Effector CD8-positive, alpha-beta T cell (primary cell): Measurements from ENCODE around the gene SEC14L1.
"Not testable (repeated sequence)": the region's sequence is repeated elsewhere in the genome, so short reads cannot be mapped to it uniquely, and the experiment has no call there.

ENCODE experiments used
- DNase-seq: peaks from one replicate; lab custom pipeline; 2025; lab: John Stamatoyannopoulos, UW

The SEC14L1 gene

GRCh38 chr17:77237232-77238008, 96.7 kb downstream of the SEC14L1 start:
- no peak for DNase-seq

- no peak for DNase-seq
Observed at GRCh38 chr17:77240976-77241375, 100.2 kb downstream of the SEC14L1 start.

DNA sequence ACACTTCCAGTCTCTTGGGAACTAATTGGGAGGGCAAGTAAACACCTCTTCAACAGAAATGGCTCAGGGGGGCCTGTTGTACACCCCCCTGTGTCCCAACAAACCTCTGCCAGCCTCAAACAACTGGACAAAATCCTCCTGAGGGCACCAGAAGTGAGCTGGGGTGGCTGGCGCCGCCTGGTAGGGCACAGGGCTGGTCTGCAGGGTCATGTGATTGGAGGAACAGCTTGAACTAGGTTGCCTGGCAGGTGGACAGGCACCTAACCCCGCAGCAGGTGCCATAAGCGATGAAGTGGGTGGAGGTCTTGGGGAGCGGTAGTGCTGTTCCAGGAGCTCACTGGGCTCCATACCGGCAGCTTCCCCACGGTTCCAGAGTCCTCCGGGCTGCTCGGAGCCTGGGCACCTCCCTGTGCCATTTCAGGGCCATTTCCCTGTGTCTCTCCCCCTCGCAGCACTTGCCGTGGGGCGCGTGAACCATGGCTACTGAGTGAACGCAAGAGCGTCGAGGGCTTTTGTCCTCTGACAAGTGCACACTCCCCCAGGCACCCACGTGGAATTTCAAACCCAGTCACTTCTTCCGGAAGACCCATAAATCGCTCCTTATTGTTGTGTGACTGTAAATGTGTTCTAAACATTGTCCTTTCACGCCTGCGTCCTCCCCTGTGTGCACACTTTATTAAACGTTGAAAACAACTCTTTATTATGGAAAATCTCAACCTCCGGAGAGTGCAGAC, 101.5 kb downstream of the SEC14L1 start:
- no peak for DNase-seq

DNA sequence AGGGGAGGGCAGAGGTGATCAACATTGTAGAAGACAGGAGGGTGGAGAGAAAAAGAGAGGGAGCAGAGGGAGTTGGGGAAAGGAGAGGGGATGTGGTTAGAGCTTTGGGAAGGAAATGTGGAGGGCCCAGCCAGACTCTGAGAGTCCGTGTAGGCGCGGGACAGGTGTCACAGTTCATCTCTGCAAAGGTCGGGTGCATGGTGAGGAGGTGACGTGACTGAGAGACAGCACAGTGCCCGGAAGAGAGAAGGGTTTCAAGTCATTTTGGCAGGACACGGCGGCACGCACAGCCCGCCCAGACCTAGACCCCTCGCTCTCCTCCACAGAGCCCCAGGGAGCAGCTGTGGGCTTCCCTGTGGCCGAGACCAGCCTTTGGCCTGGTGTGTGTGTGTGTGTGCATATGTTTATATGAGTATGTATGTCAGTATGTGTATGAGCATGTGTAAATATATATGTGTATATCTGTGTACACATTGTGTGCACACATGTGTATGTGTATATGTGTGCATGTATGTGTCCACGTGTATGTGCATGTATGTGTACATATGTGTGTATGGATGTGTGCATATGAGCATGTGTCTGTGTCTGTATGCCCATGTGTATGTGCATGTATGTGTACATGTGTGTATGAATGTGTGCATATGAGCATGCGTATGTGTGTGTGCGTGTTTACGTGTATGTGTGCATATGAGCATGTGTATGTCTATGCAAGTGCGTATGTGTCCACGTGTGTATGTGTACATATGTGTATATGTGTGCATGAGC, 104.6 kb downstream of the SEC14L1 start:
- no peak for DNase-seq

DNA sequence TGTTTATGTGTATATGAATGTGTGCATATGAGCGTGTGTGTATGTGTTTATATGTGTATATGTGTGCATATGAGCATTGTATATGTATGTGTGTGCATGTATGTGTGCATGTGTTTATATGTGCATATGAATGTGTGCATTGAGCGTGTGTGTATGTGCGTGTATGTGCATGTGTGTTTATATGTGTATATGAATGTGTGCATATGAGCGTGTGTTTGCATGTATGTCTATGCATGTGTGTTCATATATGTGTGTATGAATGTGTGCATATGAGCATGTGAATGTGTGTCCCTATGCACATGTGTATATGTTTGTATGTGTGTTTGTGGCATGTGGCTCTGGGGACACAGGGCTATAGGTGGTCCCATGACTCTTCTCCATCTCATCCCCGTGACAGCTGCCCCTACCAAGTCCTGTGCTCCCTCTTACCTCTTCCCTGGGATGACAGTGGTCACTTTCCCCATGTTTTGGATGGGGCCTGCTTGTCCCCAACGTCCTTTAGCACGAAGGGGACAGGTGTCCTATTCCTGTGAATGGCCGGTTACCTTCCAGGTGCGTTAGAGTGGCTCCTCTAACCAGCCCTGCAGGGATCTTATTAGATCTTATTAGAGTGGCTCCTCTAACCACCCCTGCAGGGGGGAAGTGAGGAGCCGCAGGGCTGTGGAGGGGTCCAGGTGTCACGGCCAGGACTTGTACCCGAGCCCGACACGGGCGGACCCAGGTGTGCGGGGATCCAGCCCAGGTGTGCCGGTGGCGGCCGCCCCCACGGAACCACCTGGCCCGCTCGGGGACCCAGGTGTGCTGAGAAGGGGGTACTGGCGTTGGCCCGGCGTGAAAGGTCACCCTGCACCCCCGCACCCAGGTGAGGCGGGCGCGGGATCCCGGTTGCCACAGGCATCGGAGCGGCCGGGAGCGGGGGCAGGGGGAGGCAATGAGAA, 105.6 kb downstream of the SEC14L1 start:
- DNase-seq, result no peak

- peak; percentile 85 for DNase-seq
Observed at GRCh38 chr17:77247048-77247541, 106.3 kb downstream of the SEC14L1 start.

DNA sequence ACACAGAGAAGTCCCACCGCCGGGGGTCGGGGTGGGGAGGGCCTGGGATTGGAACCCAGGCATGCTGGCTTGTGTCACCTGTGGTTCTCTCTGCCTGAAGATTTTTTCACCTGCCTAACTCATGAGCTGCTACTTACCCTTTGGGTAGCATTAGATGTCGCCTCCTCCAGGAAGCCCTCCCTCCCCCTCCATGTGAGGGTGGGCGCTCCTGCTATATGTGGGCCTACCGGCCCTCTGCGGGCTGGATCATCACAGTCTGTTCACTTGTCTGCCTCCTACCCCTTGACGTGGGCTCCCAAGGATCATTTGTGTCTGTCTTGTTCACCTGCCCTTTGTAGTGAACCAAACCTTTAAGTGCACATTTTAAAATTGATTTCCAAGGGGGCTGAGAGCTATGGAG, 106.8 kb downstream of the SEC14L1 start:
- DNase-seq, result no peak

GRCh38 chr17:77248216-77249114, 107.7 kb downstream of the SEC14L1 start:
- no peak for DNase-seq

- DNase-seq, result no peak
Observed at GRCh38 chr17:77251622-77252183, 110.9 kb downstream of the SEC14L1 start.

DNA sequence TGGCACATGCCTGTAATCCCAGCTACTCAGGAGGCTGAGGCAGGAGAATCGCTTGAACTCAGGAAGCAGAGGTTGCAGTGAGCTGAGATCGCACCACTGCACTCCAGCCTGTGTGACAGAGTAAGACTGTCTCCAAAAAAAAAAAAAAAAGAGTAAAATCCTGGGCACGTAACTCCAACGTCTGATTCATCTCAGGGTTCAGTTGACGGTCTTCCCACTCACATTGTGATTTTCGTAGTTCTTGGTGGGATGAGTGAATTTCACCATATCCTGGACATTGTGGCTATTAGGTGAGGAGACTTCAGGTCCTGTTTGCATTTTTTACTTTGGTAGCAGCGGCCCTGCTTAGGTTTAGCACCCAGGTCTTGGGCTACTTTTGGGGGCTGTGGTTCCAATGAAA, 111.5 kb downstream of the SEC14L1 start:
- not testable (repeated sequence) for DNase-seq

GRCh38 chr17:77253611-77254051, 112.9 kb downstream of the SEC14L1 start:
- no peak for DNase-seq

DNA sequence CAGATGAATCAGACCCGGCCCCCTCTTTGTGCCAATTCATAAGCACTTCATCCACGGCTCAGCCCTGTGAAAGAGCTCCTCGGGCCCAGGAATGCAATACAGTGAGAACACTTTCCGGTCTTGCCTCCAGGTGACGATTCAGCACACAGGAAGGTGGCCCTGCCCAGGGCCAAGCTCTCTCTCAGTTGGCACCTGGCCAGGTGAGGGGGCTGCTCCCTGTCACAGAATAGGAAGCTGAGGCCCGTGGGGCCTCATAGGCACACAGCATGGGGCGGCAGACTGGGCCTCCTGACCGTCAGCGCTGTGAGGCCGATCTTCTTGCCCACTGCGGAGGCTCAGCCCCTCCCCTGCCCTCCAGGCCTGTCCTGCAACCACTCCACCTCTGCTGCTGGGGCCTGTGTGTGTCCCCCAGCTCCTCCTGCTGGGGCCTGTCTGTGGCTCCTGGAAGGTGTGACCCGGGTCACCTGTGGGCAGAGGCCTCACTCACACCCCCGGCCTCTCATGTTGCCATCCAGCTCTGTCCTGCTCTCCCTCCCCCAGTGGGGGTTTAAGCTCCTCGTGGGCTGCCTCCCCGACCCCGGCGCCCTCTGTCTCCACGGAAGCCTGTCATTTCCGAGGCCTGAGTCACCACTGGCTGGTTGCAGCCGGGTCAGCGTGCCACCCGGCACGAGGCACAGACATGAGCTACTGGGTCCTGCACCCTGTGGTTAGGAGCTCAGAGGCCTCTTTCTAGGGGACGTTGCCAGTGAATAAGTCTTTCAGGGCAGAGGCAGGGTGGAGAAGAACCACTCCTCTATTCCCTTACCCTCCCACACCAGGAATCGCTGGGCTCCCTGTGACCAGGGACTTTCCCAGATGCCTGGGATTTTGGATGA, 114.4 kb downstream of the SEC14L1 start:
- DNase-seq, result no peak

DNA sequence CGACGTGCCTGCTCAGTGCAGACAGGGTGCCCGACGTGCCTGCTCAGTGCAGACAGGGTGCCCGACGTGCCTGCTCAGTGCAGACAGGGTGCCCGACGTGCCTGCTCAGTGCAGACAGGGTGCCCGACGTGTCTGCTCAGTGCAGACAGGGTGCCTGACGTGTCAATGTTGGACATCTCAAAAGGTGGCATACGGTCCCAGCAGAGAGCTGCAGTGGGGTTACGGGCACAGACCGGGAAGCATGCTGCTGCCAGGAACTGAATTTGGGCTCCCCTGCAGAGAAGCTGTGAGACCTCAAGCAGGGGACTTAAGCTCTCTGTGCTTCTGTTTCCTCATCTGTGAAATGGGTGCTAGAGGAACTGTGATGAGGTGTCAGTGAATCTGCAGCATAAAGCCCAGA, 115.2 kb downstream of the SEC14L1 start:
- not testable (repeated sequence) for DNase-seq

- DNase-seq, result no peak
Observed at GRCh38 chr17:77256710-77257109, 115.9 kb downstream of the SEC14L1 start.

DNA sequence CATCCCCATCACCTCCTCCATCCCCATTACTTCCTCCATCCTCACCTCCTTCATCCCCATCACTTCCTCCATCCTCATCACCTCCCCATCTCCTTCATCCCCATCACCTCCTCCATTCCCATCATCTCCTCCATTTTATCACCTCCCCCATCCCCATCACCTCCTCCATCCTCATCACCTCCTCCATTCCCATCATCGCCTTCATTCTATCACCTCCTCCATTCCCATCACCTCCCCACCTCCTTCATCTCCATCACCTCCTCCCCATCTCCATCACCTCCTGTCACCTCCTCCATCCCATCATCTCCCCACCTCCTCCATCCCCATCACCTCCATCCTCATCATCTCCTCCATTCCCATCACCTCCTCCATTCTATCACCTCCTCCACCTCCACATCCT, 116.4 kb downstream of the SEC14L1 start:
- no peak for DNase-seq

DNA sequence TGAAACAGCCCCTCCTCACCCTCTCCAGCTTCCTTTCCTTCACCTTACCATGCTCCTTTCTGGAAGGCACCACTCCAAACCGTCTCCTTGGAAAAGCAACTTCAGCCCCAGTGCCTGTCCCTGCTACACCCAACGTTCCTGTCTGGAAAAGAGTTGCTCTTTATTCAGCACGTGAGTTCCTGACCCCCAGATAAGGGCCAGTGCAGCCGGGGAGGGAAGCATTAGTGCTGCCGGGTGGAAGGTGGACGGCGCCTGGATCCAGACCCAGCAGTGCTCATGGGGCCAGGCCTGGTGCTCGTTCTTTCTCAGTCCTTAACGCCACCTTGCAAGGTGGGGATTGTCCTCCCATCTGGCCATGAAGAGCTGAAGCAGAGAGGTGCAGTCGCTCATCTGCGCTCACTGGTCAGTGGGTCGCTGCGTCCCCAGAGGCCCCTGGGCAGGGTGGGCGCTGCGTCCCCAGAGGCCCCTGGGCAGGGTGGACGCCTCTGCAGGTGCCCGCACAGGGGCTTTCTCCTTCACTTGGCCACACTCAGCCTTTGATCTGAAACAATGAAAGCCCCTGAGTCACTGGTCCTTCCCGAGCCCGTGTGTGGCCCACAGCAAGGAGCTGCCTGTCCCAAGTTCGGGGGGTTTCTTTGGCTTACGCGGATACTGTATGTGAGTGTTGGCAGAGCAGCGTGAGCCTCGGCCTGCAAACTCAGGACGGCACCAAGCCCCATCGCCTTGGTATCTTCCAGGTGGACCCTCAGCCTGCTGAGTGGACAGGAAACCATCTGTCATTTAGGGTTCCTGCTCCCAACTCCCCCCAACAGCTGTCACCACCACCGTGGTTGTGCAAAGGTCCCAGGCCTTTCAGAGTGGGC, 117.1 kb downstream of the SEC14L1 start:
- no peak for DNase-seq

DNA sequence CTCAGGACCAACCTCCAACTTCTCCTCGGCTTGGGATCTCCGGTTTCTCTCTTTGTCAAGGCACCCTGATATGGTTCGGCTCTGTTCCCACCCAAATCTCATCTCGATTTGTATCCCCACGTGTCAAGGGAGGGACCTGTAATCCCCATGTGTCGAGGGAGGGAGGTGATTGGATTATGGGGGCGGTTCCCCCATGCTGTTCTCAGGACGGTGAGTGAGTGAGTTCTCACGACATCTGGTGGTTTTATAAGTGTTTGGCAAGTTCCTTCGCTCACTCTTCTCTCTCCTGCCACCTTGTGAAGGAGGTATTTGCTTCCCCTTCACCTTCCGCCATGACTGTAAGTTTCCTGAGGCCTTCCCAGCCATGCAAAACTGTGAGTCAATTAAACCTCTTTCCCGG, 117.9 kb downstream of the SEC14L1 start:
- no peak for DNase-seq
